WTC11 (cell line): ENCODE measurements around the gene CLIC3.

Source experiments
- EMX1 ChIP-seq: fragments of 250-450 bp; sonication (Bioruptor Pico); IDR thresholded peaks from 2 replicates; pipeline ENCODE4 v1.8.0; 2021; ENCODE audit warnings: mild to moderate bottlenecking
- GABPB1 ChIP-seq: sonication (generic); formaldehyde crosslinking; IDR thresholded peaks from 2 replicates; pipeline ENCODE4 v1.8.1; 2023; ENCODE audit warnings: mild to moderate bottlenecking, missing genetic modification reagents
- SP1 ChIP-seq: sonication (generic); formaldehyde crosslinking; conservative IDR thresholded peaks from 2 replicates; pipeline ENCODE4 v1.8.1; 2022; ENCODE audit warnings: missing genetic modification reagents
- TF ChIP-seq, protein P1 (sequence below): sonication (generic); formaldehyde crosslinking; conservative IDR thresholded peaks from 2 replicates; pipeline ENCODE4 v1.8.1; 2022; ENCODE audit warnings: mild to moderate bottlenecking, missing genetic modification reagents
- TF ChIP-seq, protein P2 (sequence below): fragments of 200-600 bp; IDR thresholded peaks from 2 replicates; pipeline ENCODE4 v1.8.0; 2022; ENCODE audit warnings: antibody characterized with exemption
- TF ChIP-seq, protein P3 (sequence below): sonication (generic); formaldehyde crosslinking; IDR thresholded peaks from 2 replicates; pipeline ENCODE4 v1.8.0; 2022; ENCODE audit warnings: mild to moderate bottlenecking, missing genetic modification reagents
- TF ChIP-seq, protein P4 (sequence below): sonication (generic); formaldehyde crosslinking; IDR thresholded peaks from 2 replicates; pipeline ENCODE4 v1.8.1; 2023; ENCODE audit warnings: mild to moderate bottlenecking, missing genetic modification reagents, moderate library complexity

DNA sequence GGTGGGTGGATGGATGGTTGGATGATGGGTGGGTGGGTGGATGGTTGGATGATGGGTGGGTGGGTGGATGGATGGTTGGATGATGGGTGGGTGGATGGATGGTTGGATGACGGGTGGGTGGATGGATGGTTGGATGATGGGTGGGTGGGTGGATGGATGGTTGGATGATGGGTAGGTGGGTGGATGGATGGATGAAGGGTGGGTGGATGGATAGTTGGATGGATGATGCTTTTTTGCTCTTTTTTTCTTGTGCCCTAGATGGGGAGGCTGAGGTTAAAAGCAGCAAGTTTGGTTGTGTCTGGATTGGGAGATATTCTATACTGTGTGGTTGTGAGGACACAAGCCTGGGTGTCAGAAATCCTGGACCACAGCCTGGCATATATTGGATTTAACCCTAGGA lies 38.9 kb downstream of the CLIC3 start:
- TF ChIP-seq, protein P1, sequence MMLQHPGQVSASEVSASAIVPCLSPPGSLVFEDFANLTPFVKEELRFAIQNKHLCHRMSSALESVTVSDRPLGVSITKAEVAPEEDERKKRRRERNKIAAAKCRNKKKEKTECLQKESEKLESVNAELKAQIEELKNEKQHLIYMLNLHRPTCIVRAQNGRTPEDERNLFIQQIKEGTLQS (CRISPR knock-in tag), result no peak
- TF ChIP-seq, protein P2, sequence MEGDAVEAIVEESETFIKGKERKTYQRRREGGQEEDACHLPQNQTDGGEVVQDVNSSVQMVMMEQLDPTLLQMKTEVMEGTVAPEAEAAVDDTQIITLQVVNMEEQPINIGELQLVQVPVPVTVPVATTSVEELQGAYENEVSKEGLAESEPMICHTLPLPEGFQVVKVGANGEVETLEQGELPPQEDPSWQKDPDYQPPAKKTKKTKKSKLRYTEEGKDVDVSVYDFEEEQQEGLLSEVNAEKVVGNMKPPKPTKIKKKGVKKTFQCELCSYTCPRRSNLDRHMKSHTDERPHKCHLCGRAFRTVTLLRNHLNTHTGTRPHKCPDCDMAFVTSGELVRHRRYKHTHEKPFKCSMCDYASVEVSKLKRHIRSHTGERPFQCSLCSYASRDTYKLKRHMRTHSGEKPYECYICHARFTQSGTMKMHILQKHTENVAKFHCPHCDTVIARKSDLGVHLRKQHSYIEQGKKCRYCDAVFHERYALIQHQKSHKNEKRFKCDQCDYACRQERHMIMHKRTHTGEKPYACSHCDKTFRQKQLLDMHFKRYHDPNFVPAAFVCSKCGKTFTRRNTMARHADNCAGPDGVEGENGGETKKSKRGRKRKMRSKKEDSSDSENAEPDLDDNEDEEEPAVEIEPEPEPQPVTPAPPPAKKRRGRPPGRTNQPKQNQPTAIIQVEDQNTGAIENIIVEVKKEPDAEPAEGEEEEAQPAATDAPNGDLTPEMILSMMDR, result no peak
- TF ChIP-seq EMX1 (no peak), SP1 (no peak), GABPB1 (CRISPR knock-in tag) (no peak)
- TF ChIP-seq, protein P3, sequence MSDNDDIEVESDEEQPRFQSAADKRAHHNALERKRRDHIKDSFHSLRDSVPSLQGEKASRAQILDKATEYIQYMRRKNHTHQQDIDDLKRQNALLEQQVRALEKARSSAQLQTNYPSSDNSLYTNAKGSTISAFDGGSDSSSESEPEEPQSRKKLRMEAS (CRISPR knock-in tag), result no peak
- TF ChIP-seq, protein P4, sequence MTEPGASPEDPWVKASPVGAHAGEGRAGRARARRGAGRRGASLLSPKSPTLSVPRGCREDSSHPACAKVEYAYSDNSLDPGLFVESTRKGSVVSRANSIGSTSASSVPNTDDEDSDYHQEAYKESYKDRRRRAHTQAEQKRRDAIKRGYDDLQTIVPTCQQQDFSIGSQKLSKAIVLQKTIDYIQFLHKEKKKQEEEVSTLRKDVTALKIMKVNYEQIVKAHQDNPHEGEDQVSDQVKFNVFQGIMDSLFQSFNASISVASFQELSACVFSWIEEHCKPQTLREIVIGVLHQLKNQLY (CRISPR knock-in tag), result no peak
